Adrenal gland (tissue), 12 donors: Measurements from ENCODE around the gene UTP11. TPM values are rescaled to one million over a fixed set of nuclear protein-coding genes. Genes with fewer than 3 reads are reported as not detected.

Experiments
- DNase-seq, 7 donors: peaks; one replicate each; pipeline ENCODE4 v3.0.0-alpha.2; 2019 to 2020
- H3K27ac ChIP-seq, 5 donors: fragments of 200-600 bp; sonication (generic) in 4 of 5; 1 replicate in 3 of 5; 2 replicates in 2 of 5; pipeline versions ENCODE4 v1.5.1 to v1.8.0; 2016 to 2020; ENCODE audit warnings: mild to moderate bottlenecking in 1 of 5
- H3K27me3 ChIP-seq: fragments of 200-600 bp; 2 replicates; pipeline ENCODE4 v1.8.0; 2021
- H3K36me3 ChIP-seq, 2 donors: fragments of 200-600 bp; replicated peaks in 1 of 2; 1 replicate in 1 of 2; 2 replicates in 1 of 2; pipeline versions ENCODE4 v1.5.1 to v1.8.0; 2018 to 2022
- H3K4me1 ChIP-seq, 2 donors: fragments of 200-600 bp; replicated peaks in 1 of 2; 1 replicate in 1 of 2; 2 replicates in 1 of 2; pipeline versions ENCODE4 v1.5.1 to v1.8.0; 2018 to 2021
- H3K4me3 ChIP-seq, 4 donors: fragments of 200-600 bp; sonication (generic) in 3 of 4; one replicate each; pipeline ENCODE4 v1.5.1; 2016 to 2018
- H3K9me3 ChIP-seq, 3 donors: fragments of 200-600 bp; sonication (generic) in 1 of 3; replicated peaks in 1 of 3; 1 replicate in 2 of 3; 2 replicates in 1 of 3; pipeline versions ENCODE4 v1.5.1 to v1.8.0; 2016 to 2021
- CTCF ChIP-seq, 6 experiments: fragments of 450-650 bp in 4 of 6; fragments of 200-600 bp in 2 of 6; sonication (generic) in 1 of 6; IDR thresholded peaks; 1 replicate in 5 of 6; 2 replicates in 1 of 6; pipeline versions ENCODE4 v1.5.1 to v1.8.0; 2016 to 2021; ENCODE audit warnings: antibody characterized with exemption in 6 of 6, mild to moderate bottlenecking in 2 of 6, moderate library complexity in 1 of 6
- POLR2A ChIP-seq, 2 donors: fragments of 450-650 bp; IDR thresholded peaks; one replicate each; pipeline ENCODE4 v1.6.1; 2017; ENCODE audit warnings: antibody characterized with exemption in 2 of 2, mild to moderate bottlenecking in 2 of 2, moderate library complexity in 1 of 2
- WGBS, 4 donors: extraction: QIAGEN DNeasy Blood & Tissue Kit in 2 of 4; methylation state at CpG; one replicate each; pipeline versions ENCODE4 v1.1.5 to v1.1.7; 2013 to 2017; 5-methylcytosine and 5-hydroxymethylcytosine counted together
- intact Hi-C, 2 donors: fragments of 100-400 bp; cut with DNase I; formaldehyde crosslinking; loops; one replicate each; pipeline versions ENCODE4 v1.14.1 to v1.15.0; 2022 to 2023
- polyA plus RNA-seq, 3 donors: library from polyadenylated mRNA; stranded (reverse); fragments of 200-250 nt in 2 of 3; fragments of 350-450 nt in 1 of 3; fragmentation: Illumina TruSeq in 1 of 3; extraction: RNeasy Lipid Tissue Mini Kit (QIAGEN cat#74804) in 1 of 3; gene quantifications; one replicate each; pipeline ENCODE4 v1.2.3, GENCODE V29; 2013 to 2014
- total RNA-seq, 9 donors: library from RNA; depleted of rRNA in 4 of 9; stranded (reverse); fragments of >200 nt in 4 of 9; fragments of 120-200 nt in 1 of 9; fragmentation: NEBNext Ultra II Directional in 1 of 9; extraction: Animal tissue kit (Norgen Biotek cat#: 25700) in 1 of 9; gene quantifications; one replicate each; pipeline versions ENCODE4 v1.1.0 to v1.2.4, GENCODE V29; 2013 to 2023
- donor health status: healthy with polysubstance abuse.
- donor health status: Bipolar disorder and iron deficiency.
- donor health status: DM: yes; HTN: yes; CAD: no.
- donor health status: DM: no; HTN: no; CAD: no.
- donor health status: DM: no; HTN: no; CAD: no.
- donor health status: DM: yes; HTN: yes; CAD: no.

Gene UTP11
- total and polyA plus RNA-seq, 12 donors = 16.0 to 133 (median 37.4) TPM

DNA sequence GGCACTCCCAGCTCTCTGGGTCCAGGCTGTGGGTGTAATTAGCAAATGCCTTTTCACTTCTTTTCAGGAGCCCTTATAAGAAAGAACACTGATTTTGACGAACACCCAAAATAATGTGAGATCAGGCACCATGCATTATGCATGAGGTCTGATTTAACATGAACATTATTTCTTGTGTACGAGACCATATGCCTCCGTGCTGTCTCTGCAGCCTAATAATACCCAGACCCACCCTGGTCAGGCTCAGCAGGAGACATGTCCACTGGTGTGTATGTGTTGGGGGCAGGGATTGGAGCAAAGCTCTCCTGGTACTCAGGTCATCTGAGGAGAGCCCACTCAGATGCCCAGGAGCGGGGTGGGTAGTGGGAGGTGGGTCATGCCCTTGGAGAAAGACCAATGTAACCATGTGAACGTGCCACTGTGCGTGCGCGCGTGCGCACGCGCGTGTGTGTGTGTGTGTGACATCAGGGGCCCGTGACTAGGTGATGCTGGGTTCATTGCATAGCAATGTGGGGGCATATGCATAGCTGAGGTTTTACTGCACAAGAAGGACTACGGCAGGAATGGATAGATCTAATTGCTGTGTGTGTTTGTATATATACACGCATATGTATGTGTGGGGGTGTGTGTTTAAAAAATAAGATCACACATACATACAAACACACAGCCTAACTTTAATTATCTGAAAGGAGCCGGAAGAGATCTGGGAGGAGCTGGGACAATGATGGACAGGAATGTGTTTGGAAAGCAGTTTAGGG, 27.0 kb downstream of the UTP11 start:
- no peak overlapping the region for H3K4me3 ChIP-seq
- no peak for TF ChIP-seq CTCF (IDR thresholded peaks at IDR 0.05)
- TF ChIP-seq POLR2A (IDR thresholded peaks at IDR 0.05) = no peak
- no peaks in the 10 kb centered on the region for H3K36me3 ChIP-seq
- peaks cover 2 to 14% of the 10 kb centered on the region in 2 donors for H3K4me1 ChIP-seq
- H3K9me3 ChIP-seq = no peaks in the 10 kb centered on the region
- intact Hi-C loops = no loop called here
- H3K27me3 ChIP-seq = no peaks in the 10 kb centered on the region
- 88 to 91% (median 89%) methylated on average over 17 of the region's 17 CpGs for WGBS, 4 donors
- peak overlapping the region in 2 of 5 donors; percentile 47 to 55 for H3K27ac ChIP-seq
- DNase-seq = no peak

DNA sequence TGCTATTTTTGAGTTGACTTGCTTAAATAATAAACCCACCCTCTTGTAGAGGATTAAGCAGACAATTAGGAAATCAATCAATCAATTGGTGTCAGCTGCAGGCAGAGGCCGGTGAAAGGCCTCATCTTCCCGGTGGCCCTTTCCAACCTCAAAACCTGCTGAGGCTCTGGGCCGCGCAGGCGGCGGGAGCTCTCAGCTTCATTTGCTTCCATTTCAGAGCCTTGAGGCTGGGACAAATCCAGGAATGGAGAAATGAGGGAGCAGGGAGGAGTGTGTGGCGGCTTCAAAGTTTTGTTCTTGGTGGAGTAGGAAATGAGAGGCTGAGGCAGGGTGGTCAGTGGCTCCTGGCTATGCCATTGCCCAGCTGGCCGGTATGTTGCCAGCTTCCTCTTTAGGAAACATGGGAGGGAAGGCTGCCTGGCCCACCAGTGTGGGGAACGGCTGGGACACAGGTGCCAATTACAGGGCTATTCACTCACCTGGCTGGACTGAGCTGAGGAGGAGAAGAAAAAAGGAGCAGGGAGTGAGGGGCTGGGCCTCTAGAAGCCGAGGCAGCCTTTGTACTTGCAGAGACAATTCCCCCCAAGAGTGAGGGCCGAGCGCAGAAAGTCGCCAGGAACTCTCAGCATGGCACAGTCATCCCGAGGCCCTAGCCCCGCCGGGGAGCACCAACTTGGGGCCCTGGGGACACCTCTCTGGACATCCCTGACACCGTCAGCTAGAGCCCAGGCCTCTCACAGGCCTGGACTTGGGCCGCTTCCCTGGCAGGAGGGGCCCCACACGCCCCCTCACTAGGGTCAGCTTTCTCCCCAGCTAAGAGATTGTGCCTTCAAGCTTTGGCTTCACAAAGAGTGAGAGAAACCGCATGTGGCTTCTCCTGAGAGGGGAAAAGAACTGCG, 29.7 kb downstream of the UTP11 start:
- peaks cover 13 to 17% of the 10 kb centered on the region in 2 donors for H3K4me1 ChIP-seq
- TF ChIP-seq POLR2A (IDR thresholded peaks at IDR 0.05) = no peak
- TF ChIP-seq CTCF (IDR thresholded peaks at IDR 0.05) = no peak
- H3K4me3 ChIP-seq = no peak overlapping the region
- 89 to 90% (median 89%) methylated on average over 19 to 21 of the region's 21 CpGs for WGBS, 4 donors
- no peak for DNase-seq
- no peaks in the 10 kb centered on the region for H3K9me3 ChIP-seq
- no peak overlapping the region for H3K27ac ChIP-seq
- intact Hi-C loops = no loop called here
- H3K36me3 ChIP-seq = no peaks in the 10 kb centered on the region
- H3K27me3 ChIP-seq = no peaks in the 10 kb centered on the region

- intact Hi-C loops = no loop called here
- H3K36me3 ChIP-seq = no peaks in the 10 kb centered on the region
- no peaks in the 10 kb centered on the region for H3K27me3 ChIP-seq
- TF ChIP-seq POLR2A (IDR thresholded peaks at IDR 0.05) = no peak
- peak overlapping the region in 1 of 4 donors; percentile 73 for H3K4me3 ChIP-seq
- no peak overlapping the region for H3K27ac ChIP-seq
- peaks cover 18% of the 10 kb centered on the region in 2 donors for H3K4me1 ChIP-seq
- no peaks in the 10 kb centered on the region for H3K9me3 ChIP-seq
- 88 to 92% (median 90%) methylated on average over 9 to 12 of the region's 12 CpGs for whole genome bisulfite sequencing, 4 donors
- no peak for DNase-seq
Observed at GRCh38 chr1:38043036-38043747, 30.7 kb downstream of the UTP11 start.

DNA sequence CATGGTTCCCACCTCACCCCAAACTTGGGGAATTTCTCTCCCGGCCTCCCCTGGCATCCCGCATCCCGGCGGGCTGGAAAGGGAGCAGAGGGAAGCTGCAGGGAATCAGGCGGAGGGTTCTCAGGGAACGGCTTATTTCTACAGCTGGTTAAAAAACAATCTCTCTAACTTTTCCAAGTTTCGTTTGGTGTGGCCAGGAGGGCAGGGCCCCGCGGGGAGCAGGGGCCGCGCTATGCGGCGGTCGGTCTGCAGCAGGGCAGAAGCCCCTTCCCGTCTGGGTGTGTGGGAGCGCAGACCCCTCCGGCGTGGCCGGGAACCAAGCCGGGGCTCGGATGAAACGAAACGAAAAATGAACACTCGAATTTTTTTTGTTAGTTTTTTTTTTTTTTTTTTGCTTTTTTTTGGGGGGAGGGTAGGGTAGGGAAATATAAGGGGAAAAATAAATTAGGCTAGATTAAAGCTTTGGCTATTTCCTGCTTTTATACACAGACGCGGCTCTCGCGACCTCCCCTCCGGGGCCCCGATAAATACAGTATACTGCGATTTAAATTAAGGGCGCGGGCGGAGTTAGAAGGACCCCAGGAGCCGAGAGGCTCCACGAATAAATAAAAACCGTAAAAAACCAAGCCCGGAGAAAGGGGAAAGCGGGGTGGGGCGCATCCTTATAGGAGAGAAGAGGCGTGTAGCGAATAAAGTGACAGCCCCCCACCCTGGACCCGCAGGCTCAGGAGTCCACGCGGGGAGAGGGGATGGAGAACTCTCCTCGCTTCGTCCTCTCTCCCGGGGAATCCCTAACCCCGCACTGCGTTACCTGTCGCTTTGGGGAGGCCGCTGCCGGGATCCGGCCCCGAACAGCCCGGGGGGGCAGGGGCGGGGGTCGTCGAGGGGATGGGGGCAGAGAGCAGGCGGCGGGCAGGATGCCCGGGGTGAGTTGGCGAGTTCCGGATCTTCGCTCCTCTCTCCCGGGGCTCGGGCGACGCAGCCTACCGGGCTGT, 32.0 kb downstream of the UTP11 start:
- WGBS, 4 donors = 3 to 6% (median 4%) methylated on average over 68 to 70 of the region's 70 CpGs
- no peaks in the 10 kb centered on the region for H3K27me3 ChIP-seq
- peak overlapping the region in 2 of 4 donors; percentile 29 to 73 for H3K4me3 ChIP-seq
- peak in 1 of 7 donors; percentile 13 for DNase-seq
- no peak for TF ChIP-seq CTCF (IDR thresholded peaks at IDR 0.05)
- H3K27ac ChIP-seq = peak overlapping the region in 1 of 5 donors; percentile 3
- no peaks in the 10 kb centered on the region for H3K36me3 ChIP-seq
- intact Hi-C loops = no loop called here
- no peaks in the 10 kb centered on the region for H3K9me3 ChIP-seq
- peaks cover 18% of the 10 kb centered on the region in 2 donors for H3K4me1 ChIP-seq
